Kidney (tissue), 14 donors: Measurements from ENCODE around the gene ODAD3. TPM values are rescaled to one million over a fixed set of nuclear protein-coding genes. Genes with fewer than 3 reads are reported as not detected.

ENCODE experiments used
- DNase-seq, 5 donors: peaks; one replicate each; pipeline ENCODE4 v3.0.0-alpha.2; 2013 to 2020
- FAIRE-seq: peaks from 2 replicates; lab custom pipeline; 2012; peaks lifted over from hg19 to GRCh38; lab: Jason Lieb, UNC
- H3K27ac ChIP-seq, 2 donors: one replicate each; pipeline ENCODE4 v1.7.0; 2013; ENCODE audit warnings: low read depth in 2 of 2, low read length in 2 of 2, inconsistent platforms in 1 of 2
- H3K27me3 ChIP-seq: one replicate; pipeline ENCODE4 v1.7.1; 2013; ENCODE audit warnings: low read length, inconsistent platforms; ENCODE audit not compliant: control insufficient read depth, insufficient read depth
- H3K36me3 ChIP-seq, 3 donors: one replicate each; pipeline versions ENCODE4 v1.7.0 to v1.7.1; 2013; ENCODE audit warnings: low read length in 3 of 3, control low read depth in 1 of 3, inconsistent platforms in 1 of 3; ENCODE audit not compliant: insufficient read depth in 3 of 3, control insufficient read depth in 2 of 3
- H3K4me1 ChIP-seq, 3 donors: one replicate each; pipeline versions ENCODE4 v1.7.0 to v1.7.1; 2013; ENCODE audit warnings: low read length in 3 of 3, inconsistent platforms in 1 of 3, low read depth in 1 of 3; ENCODE audit not compliant: control insufficient read depth in 2 of 3, insufficient read depth in 2 of 3
- H3K4me3 ChIP-seq, 3 donors: one replicate each; pipeline versions ENCODE4 v1.7.0 to v1.8.1; 2013; ENCODE audit warnings: low read length in 3 of 3, control low read depth in 1 of 3, inconsistent platforms in 1 of 3
- H3K9ac ChIP-seq, 3 donors: one replicate each; pipeline versions ENCODE4 v1.7.0 to v1.7.1; 2013; ENCODE audit warnings: low read length in 3 of 3, control low read depth in 1 of 3, inconsistent platforms in 1 of 3
- H3K9me3 ChIP-seq, 3 donors: one replicate each; pipeline versions ENCODE4 v1.7.0 to v1.7.1; 2013; ENCODE audit warnings: low read length in 3 of 3, control low read depth in 1 of 3, inconsistent platforms in 1 of 3; ENCODE audit not compliant: control insufficient read depth in 2 of 3, insufficient read depth in 1 of 3
- CTCF ChIP-seq: IDR thresholded peaks from 3 replicates; pipeline ENCODE4 v1.5.1; 2012; ENCODE audit warnings: mild to moderate bottlenecking, moderate library complexity, borderline replicate concordance; ENCODE audit not compliant: insufficient read depth; ENCODE audit errors: extremely low read depth
- intact Hi-C: fragments of 100-400 bp; cut with DNase I; formaldehyde crosslinking; loops from one replicate; pipeline ENCODE4 v1.11.1; 2022
- polyA plus RNA-seq: library from polyadenylated mRNA; stranded (reverse); fragments of 350-450 nt; fragmentation: Illumina TruSeq; extraction: RNeasy Lipid Tissue Mini Kit (QIAGEN cat#74804); gene quantifications from one replicate; pipeline ENCODE4 v1.2.3, GENCODE V29; 2014; ENCODE audit warnings: low read depth, low replicate concordance; ENCODE audit not compliant: insufficient read depth
- total RNA-seq: library from RNA; stranded (reverse); fragmentation: NEBNext Ultra II Directional; extraction: Animal tissue kit (Norgen Biotek cat#: 25700); gene quantifications from one replicate; pipeline ENCODE4 v1.2.1, GENCODE V29; 2021
- donor health status: control.
- donor health status: control.
- donor health status: control.
- donor health status: control.
- donor health status: control.
- donor health status: DM: yes; HTN: yes; CAD: no.
- donor health status: Normal renal cell carcinoma (clear cell type).

The ODAD3 gene
- total and polyA plus RNA-seq, 2 donors from 2014 or later: 1.5 to 7.1 TPM

GRCh38 chr19:11453468-11454341, 18.8 kb upstream of the ODAD3 start:
- DNase-seq (no peak), FAIRE-seq (no peak)
- no peaks in the 10 kb centered on the region for H3K9me3 ChIP-seq
- TF ChIP-seq CTCF: no peak
- H3K4me3 ChIP-seq: no peak overlapping the region
- no peaks in the 10 kb centered on the region for H3K36me3 ChIP-seq
- H3K27ac ChIP-seq: no peak overlapping the region
- no peaks in the 10 kb centered on the region for H3K27me3 ChIP-seq
- intact Hi-C loops: no loop called here
- no peak overlapping the region for H3K9ac ChIP-seq
- no peaks in the 10 kb centered on the region for H3K4me1 ChIP-seq

- no peak for TF ChIP-seq CTCF
- no peak overlapping the region for H3K27ac ChIP-seq
- no peak overlapping the region for H3K4me3 ChIP-seq
- H3K9ac ChIP-seq: no peak overlapping the region
- H3K9me3 ChIP-seq: no peaks in the 10 kb centered on the region
- no peak for FAIRE-seq
- H3K27me3 ChIP-seq: no peaks in the 10 kb centered on the region
- intact Hi-C loops: no loop called here
- peak in 1 of 5 donors; percentile 58 for DNase-seq
- no peaks in the 10 kb centered on the region for H3K4me1 ChIP-seq
- H3K36me3 ChIP-seq: peaks cover 0 to 4% (median 0%) of the 10 kb centered on the region in 3 donors
Measured at GRCh38 chr19:11452620-11453310, 17.8 kb upstream of the ODAD3 start.

GRCh38 chr19:11451871-11452619, 17.1 kb upstream of the ODAD3 start:
- no peak for FAIRE-seq
- no peaks in the 10 kb centered on the region for H3K4me1 ChIP-seq

More at GRCh38 chr19:11451871-11452619, 17.1 kb upstream of the ODAD3 start:
- Histone ChIP-seq H3K9me3 (no peaks in the 10 kb centered on the region), H3K4me3 (no peak overlapping the region), H3K9ac (no peak overlapping the region), H3K36me3 (peaks cover 0 to 6% (median 2%) of the 10 kb centered on the region in 3 donors), H3K27me3 (no peaks in the 10 kb centered on the region), H3K27ac (no peak overlapping the region)
- DNase-seq: peak in 1 of 5 donors; percentile 68
- intact Hi-C loops: no loop called here
- TF ChIP-seq CTCF: no peak
